Vagina (tissue), 2 donors: Measurements from ENCODE around the gene NAA10.

ENCODE experiments used
- CTCF ChIP-seq, 3 experiments: fragments of 450-650 bp in 2 of 3; fragments of 200-600 bp in 1 of 3; sonication (generic) in 1 of 3; IDR thresholded peaks; one replicate each; pipeline ENCODE4 v1.5.1; 2017 to 2019; ENCODE audit warnings: antibody characterized with exemption in 3 of 3, mild to moderate bottlenecking in 2 of 3, moderate library complexity in 2 of 3
- POLR2A ChIP-seq, 2 donors: fragments of 450-650 bp; IDR thresholded peaks; one replicate each; pipeline ENCODE4 v1.6.1; 2017; ENCODE audit warnings: antibody characterized with exemption in 2 of 2, mild to moderate bottlenecking in 2 of 2, moderate library complexity in 2 of 2
- POLR2AphosphoS5 ChIP-seq, 2 donors: sonication (generic); formaldehyde crosslinking; IDR thresholded peaks; one replicate each; pipeline ENCODE4 v1.9.0; 2017; ENCODE audit warnings: antibody characterized with exemption in 2 of 2, mild to moderate bottlenecking in 2 of 2, low read depth in 1 of 2; ENCODE audit not compliant: insufficient read depth in 1 of 2

GRCh38 chrX:153971124-153971449, 36.2 kb upstream of the NAA10 start:
- TF ChIP-seq CTCF (IDR thresholded peaks at IDR 0.05), result no peak
- TF ChIP-seq POLR2A (IDR thresholded peaks at IDR 0.05), result peak in 1 of 2 donors; percentile 31
- peak; percentile 24 to 84 for TF ChIP-seq POLR2AphosphoS5 (IDR thresholded peaks at IDR 0.05; ENCODE audit: insufficient read depth in 1 of 2, low read depth in 1 of 2)
